ENCODE data around the gene MRE11. TPM values are rescaled to one million over a fixed set of nuclear protein-coding genes. Genes with fewer than 3 reads are reported as not detected.

The MRE11 gene
- polyA plus RNA-seq, 1 of the 3 experiments (the other 2 are of a cell fraction): 2.8 TPM

DNA sequence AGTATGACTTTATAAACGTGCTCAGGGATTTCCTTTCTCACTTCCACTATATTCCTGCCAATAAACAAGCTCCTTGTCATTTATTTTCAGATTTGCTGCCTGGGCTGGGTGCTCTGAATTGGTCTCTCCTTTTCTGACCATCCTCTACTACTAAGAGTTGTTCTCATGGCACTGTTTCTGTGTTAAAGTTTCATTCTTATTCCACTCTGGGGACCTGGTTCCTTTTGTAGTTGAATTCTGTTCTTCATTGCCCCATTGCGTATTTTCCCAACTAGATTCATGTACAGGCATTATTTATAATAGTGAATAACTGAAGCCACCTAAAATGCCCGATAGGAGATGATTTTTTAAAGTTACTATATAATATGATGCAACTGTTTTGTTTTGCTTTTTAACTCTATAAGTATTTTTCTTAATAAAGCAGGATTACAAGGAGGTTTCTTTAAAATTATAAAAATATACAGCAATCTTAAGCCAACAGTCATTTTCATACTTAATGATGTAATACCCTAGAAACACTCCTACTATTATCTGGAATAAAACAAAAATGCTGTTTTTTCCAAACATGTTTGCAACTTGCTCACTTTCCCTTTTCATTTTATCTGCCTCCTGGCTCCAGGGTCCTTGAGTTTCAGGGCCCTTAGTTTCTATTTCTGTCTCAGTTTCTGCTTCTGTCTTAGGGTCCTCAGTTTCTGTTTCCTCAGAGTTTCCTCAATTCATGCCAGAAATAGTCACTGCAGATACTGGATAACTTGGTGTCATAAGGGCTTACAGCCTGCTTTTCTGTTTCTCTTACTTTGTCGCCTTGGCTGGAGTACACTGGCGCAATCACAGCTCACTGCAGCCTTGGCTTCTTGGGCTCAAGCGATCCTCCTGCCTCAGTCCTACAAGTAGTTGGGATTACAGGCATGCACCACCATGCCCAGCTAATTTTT, 40.3 kb upstream of the MRE11 start:
- Histone ChIP-seq H3K4me1 (ENCODE audit: control insufficient read depth in 1 of 2, insufficient read depth in 2 of 2, low read depth in 1 of 2, low read length in 1 of 2) (no peaks in the 10 kb centered on the region), H3K4me3 (ENCODE audit: low read depth in 2 of 2, low read length in 1 of 2) (no peak overlapping the region), H3F3A (replicated peaks; ENCODE audit: insufficient read depth) (no peaks in the 10 kb centered on the region), H3K9me2 (no peaks in the 10 kb centered on the region), H3K27me3 (ENCODE audit: insufficient read depth) (no peaks in the 10 kb centered on the region), H3K9me3 (no peaks in the 10 kb centered on the region), H3K9ac (no peak overlapping the region), H3K79me2 (ENCODE audit: insufficient read depth) (no peaks in the 10 kb centered on the region), H3K36me3 (replicated peaks in 1 of 2; ENCODE audit: control insufficient read depth in 1 of 2, insufficient read depth in 2 of 2, low read length in 1 of 2) (no peaks in the 10 kb centered on the region), H3K27ac (ENCODE audit: low read depth in 2 of 2, low read length in 1 of 2) (no peak overlapping the region), H4K20me1 (ENCODE audit: insufficient read depth) (no peaks in the 10 kb centered on the region), H2AFZ (ENCODE audit: low read depth) (peak overlapping the region; percentile 19; the same call in 1 of the 2 replicates), H3K4me2 (no peak overlapping the region)
- ChIA-PET CTCF (interaction anchor here (0.6 to 1.0 kb wide), 3 partner anchors 8 to 1297 kb away, joined by 3 read pairs; no protein-coding TSS in a partner anchor), POLR2A (no interaction called here)
- 75% methylated on average over 6 of the region's 6 CpGs for WGBS (ENCODE audit: low lambda C conversion rate)
- TF ChIP-seq EP300 (IDR thresholded peaks at IDR 0.05; ENCODE audit: borderline replicate concordance in 1 of 2, low read depth in 1 of 2, low read length in 1 of 2) (no peak), TCF12 (IDR thresholded peaks at IDR 0.05) (no peak), YY1 (IDR thresholded peaks at IDR 0.05; ENCODE audit: low read depth) (no peak)
- no peak for DNase-seq

- no peaks in the 10 kb centered on the region for H3K9me2 ChIP-seq
- DNase-seq: no peak
- no peak overlapping the region for H3K4me3 ChIP-seq (ENCODE audit: low read depth in 2 of 2, low read length in 1 of 2)
- no peaks in the 10 kb centered on the region for H3K4me1 ChIP-seq (ENCODE audit: control insufficient read depth in 1 of 2, insufficient read depth in 2 of 2, low read depth in 1 of 2, low read length in 1 of 2)
- H3K9me3 ChIP-seq: no peaks in the 10 kb centered on the region
- H3K36me3 ChIP-seq (replicated peaks in 1 of 2; ENCODE audit: control insufficient read depth in 1 of 2, insufficient read depth in 2 of 2, low read length in 1 of 2): no peaks in the 10 kb centered on the region
- ChIA-PET CTCF (interaction anchor here (0.6 kb wide), 1 partner anchor 13 kb away, joined by 3 read pairs; no protein-coding TSS in a partner anchor), POLR2A (no interaction called here)
- peak overlapping the region; percentile 19; the same call in 1 of the 2 replicates for H2AFZ ChIP-seq (ENCODE audit: low read depth)
- no peaks in the 10 kb centered on the region for H3K79me2 ChIP-seq (ENCODE audit: insufficient read depth)
- no peaks in the 10 kb centered on the region for H3F3A ChIP-seq (replicated peaks; ENCODE audit: insufficient read depth)
- 95% methylated on average over 1 of the region's 1 CpG for WGBS (ENCODE audit: low lambda C conversion rate)
- no peak overlapping the region for H3K9ac ChIP-seq
- H3K27ac ChIP-seq (ENCODE audit: low read depth in 2 of 2, low read length in 1 of 2): no peak overlapping the region
- no peak overlapping the region for H3K4me2 ChIP-seq
- no peaks in the 10 kb centered on the region for H4K20me1 ChIP-seq (ENCODE audit: insufficient read depth)
- H3K27me3 ChIP-seq (ENCODE audit: insufficient read depth): no peaks in the 10 kb centered on the region
- TF ChIP-seq, protein P1, sequence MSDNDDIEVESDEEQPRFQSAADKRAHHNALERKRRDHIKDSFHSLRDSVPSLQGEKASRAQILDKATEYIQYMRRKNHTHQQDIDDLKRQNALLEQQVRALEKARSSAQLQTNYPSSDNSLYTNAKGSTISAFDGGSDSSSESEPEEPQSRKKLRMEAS (IDR thresholded peaks at IDR 0.05; ENCODE audit: low read depth): no peak
- TF ChIP-seq TAF1 (IDR thresholded peaks at IDR 0.05; ENCODE audit: borderline replicate concordance, low read depth, low read length): no peak
- no peak for TF ChIP-seq CHD2 (IDR thresholded peaks at IDR 0.05; ENCODE audit: low read length, partially characterized antibody)
- TF ChIP-seq FOXM1 (IDR thresholded peaks at IDR 0.05; ENCODE audit: low read depth): no peak
- TF ChIP-seq SMC3 (IDR thresholded peaks at IDR 0.05; ENCODE audit: low read depth, low read length): no peak
- no peak for TF ChIP-seq JUND (IDR thresholded peaks at IDR 0.05)
- no peak for TF ChIP-seq RAD21 (IDR thresholded peaks at IDR 0.05; ENCODE audit: low read length)
- TF ChIP-seq, protein P2, sequence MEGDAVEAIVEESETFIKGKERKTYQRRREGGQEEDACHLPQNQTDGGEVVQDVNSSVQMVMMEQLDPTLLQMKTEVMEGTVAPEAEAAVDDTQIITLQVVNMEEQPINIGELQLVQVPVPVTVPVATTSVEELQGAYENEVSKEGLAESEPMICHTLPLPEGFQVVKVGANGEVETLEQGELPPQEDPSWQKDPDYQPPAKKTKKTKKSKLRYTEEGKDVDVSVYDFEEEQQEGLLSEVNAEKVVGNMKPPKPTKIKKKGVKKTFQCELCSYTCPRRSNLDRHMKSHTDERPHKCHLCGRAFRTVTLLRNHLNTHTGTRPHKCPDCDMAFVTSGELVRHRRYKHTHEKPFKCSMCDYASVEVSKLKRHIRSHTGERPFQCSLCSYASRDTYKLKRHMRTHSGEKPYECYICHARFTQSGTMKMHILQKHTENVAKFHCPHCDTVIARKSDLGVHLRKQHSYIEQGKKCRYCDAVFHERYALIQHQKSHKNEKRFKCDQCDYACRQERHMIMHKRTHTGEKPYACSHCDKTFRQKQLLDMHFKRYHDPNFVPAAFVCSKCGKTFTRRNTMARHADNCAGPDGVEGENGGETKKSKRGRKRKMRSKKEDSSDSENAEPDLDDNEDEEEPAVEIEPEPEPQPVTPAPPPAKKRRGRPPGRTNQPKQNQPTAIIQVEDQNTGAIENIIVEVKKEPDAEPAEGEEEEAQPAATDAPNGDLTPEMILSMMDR (IDR thresholded peaks at IDR 0.05): no peak
- no peak for TF ChIP-seq YY1 (IDR thresholded peaks at IDR 0.05; ENCODE audit: low read depth)
- TF ChIP-seq FOSL2 (IDR thresholded peaks at IDR 0.05; ENCODE audit: borderline replicate concordance, low read depth): no peak
- TF ChIP-seq, protein P3, sequence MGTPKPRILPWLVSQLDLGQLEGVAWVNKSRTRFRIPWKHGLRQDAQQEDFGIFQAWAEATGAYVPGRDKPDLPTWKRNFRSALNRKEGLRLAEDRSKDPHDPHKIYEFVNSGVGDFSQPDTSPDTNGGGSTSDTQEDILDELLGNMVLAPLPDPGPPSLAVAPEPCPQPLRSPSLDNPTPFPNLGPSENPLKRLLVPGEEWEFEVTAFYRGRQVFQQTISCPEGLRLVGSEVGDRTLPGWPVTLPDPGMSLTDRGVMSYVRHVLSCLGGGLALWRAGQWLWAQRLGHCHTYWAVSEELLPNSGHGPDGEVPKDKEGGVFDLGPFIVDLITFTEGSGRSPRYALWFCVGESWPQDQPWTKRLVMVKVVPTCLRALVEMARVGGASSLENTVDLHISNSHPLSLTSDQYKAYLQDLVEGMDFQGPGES (IDR thresholded peaks at IDR 0.05; ENCODE audit: low read depth, low read length): no peak
- no peak for TF ChIP-seq PBX3 (IDR thresholded peaks at IDR 0.05)
- TF ChIP-seq ELF1 (IDR thresholded peaks at IDR 0.05): no peak
- no peak for TF ChIP-seq RFX5 (IDR thresholded peaks at IDR 0.05; ENCODE audit: low read length)
- TF ChIP-seq MXI1 (IDR thresholded peaks at IDR 0.05; ENCODE audit: low read depth, low read length): no peak
Observed at GRCh38 chr11:94533206-94533605, 39.6 kb upstream of the MRE11 start.
